HepG2 (cell line): ENCODE data around the gene BCAS1. TPM values are rescaled to one million over a fixed set of nuclear protein-coding genes. Genes with fewer than 3 reads are reported as not detected.

Source experiments
- FOXA1 ChIP-seq, 2 experiments: fragments of 450-650 bp in 1 of 2; sonication (generic) in 1 of 2; formaldehyde crosslinking in 1 of 2; IDR thresholded peaks; 2 replicates each; pipeline versions ENCODE4 v1.4.0 to v1.6.1; 2016 to 2020; ENCODE audit warnings: missing genetic modification reagents in 1 of 2
- HMGXB3 ChIP-seq: sonication (generic); formaldehyde crosslinking; IDR thresholded peaks from 2 replicates; pipeline ENCODE4 v1.4.0; 2020; ENCODE audit warnings: missing genetic modification reagents, borderline replicate concordance
- HNF4G ChIP-seq, 2 experiments: sonication (generic) in 1 of 2; formaldehyde crosslinking in 1 of 2; IDR thresholded peaks; 2 replicates each; pipeline versions ENCODE4 v1.4.0 to v1.6.1; 2011 to 2020; ENCODE audit warnings: borderline replicate concordance in 2 of 2, low read depth in 2 of 2, mild to moderate bottlenecking in 2 of 2, low read length in 1 of 2, missing genetic modification reagents in 1 of 2, moderate library complexity in 1 of 2
- KDM2A ChIP-seq: sonication (generic); formaldehyde crosslinking; IDR thresholded peaks from 2 replicates; pipeline ENCODE4 v1.4.0; 2020; ENCODE audit warnings: low read depth, missing genetic modification reagents, borderline replicate concordance
- TARDBP ChIP-seq: sonication (generic); formaldehyde crosslinking; IDR thresholded peaks from 2 replicates; pipeline ENCODE4 v1.8.0; 2022; ENCODE audit warnings: mild to moderate bottlenecking, missing genetic modification reagents
- TGIF2 ChIP-seq: IDR thresholded peaks from 2 replicates; pipeline ENCODE4 v1.6.1; 2016; ENCODE audit warnings: control low read depth, missing compliant biosample characterization
- XRCC5 ChIP-seq: fragments of 200-400 bp; formaldehyde crosslinking; optimal IDR thresholded peaks from 2 replicates; pipeline ENCODE3; 2017; ENCODE audit warnings: mild to moderate bottlenecking, low read length
- ZNF343 ChIP-seq: sonication (generic); formaldehyde crosslinking; IDR thresholded peaks from 2 replicates; pipeline ENCODE4 v1.4.0; 2020; ENCODE audit warnings: mild to moderate bottlenecking, missing genetic modification reagents
- ZNF350 ChIP-seq: sonication (generic); formaldehyde crosslinking; IDR thresholded peaks from 2 replicates; pipeline ENCODE4 v1.4.0; 2020; ENCODE audit warnings: mild to moderate bottlenecking, low read depth, missing genetic modification reagents, borderline replicate concordance
- ZNF460 ChIP-seq: sonication (generic); formaldehyde crosslinking; IDR thresholded peaks from 2 replicates; pipeline ENCODE4 v1.5.1; 2020; ENCODE audit warnings: missing genetic modification reagents, mild to moderate bottlenecking, borderline replicate concordance
- ZNF609 ChIP-seq: sonication (generic); formaldehyde crosslinking; IDR thresholded peaks from 2 replicates; pipeline ENCODE4 v1.4.0; 2020; ENCODE audit warnings: mild to moderate bottlenecking, missing genetic modification reagents, borderline replicate concordance
- ZNF687 ChIP-seq: sonication (generic); formaldehyde crosslinking; IDR thresholded peaks from 2 replicates; pipeline ENCODE4 v1.5.1; 2020; ENCODE audit warnings: mild to moderate bottlenecking, missing genetic modification reagents, moderate library complexity
- ZNF703 ChIP-seq: sonication (generic); formaldehyde crosslinking; IDR thresholded peaks from 2 replicates; pipeline ENCODE4 v1.5.1; 2020; ENCODE audit warnings: missing genetic modification reagents, mild to moderate bottlenecking, moderate library complexity, borderline replicate concordance
- polyA plus RNA-seq, 8 experiments: library from polyadenylated mRNA; depleted of rRNA in 3 of 8; stranded (reverse) in 7 of 8; unstranded in 1 of 8; fragments of >200 nt; fragmentation: Illumina TruSeq in 4 of 8; extraction: Trizol in 4 of 8; gene quantifications; 2 replicates each; pipeline versions ENCODE4 v1.2.1 to v1.2.3, GENCODE V29; 2011 to 2016; ENCODE audit warnings: low read depth in 4 of 8, missing spikeins in 1 of 8, mixed read lengths in 1 of 8; ENCODE audit not compliant: insufficient read depth in 1 of 8
- total RNA-seq, 5 experiments: library from RNA; depleted of rRNA; stranded (reverse); fragments of >200 nt; fragmentation: Illumina TruSeq; extraction: Trizol; gene quantifications; 2 replicates each; pipeline ENCODE4 v1.2.3, GENCODE V29; 2016; ENCODE audit warnings: low read depth in 1 of 5

Gene BCAS1
- total and polyA plus RNA-seq, 2 of the 13 experiments (the other 11 are each of a cell fraction or from before 2014, with no cell fraction given): 0.55 to 0.91 TPM

GRCh38 chr20:54070187-54070987 is at the start of gene BCAS1 (continued):
- peak; percentile 90 for TF ChIP-seq ZNF687
- TF ChIP-seq ZNF609: peak; percentile 64; the same call in 1 of the 2 replicates
- peak; percentile 60; the same call in 1 of the 2 replicates for TF ChIP-seq HNF4G (IDR thresholded peaks at IDR 0.05; ENCODE audit: borderline replicate concordance, low read depth, low read length)
- TF ChIP-seq HNF4G (CRISPR knock-in tag; IDR thresholded peaks at IDR 0.05; ENCODE audit: borderline replicate concordance, low read depth): peak; percentile 37; the same call in 1 of the 2 replicates
- peak; percentile 85 for TF ChIP-seq TARDBP
- no peak for TF ChIP-seq HMGXB3
- TF ChIP-seq XRCC5: peak; percentile 90
- 0 out of 2 replicates have a peak, but pooled peaks have one; percentile 50 for TF ChIP-seq ZNF343 (CRISPR knock-in tag)
- TF ChIP-seq ZNF460 (CRISPR knock-in tag): no peak
- TF ChIP-seq ZNF350 (CRISPR knock-in tag): peak; percentile 84; the same call in 1 of the 2 replicates
- TF ChIP-seq ZNF703 (CRISPR knock-in tag): no peak
- no peak for TF ChIP-seq FOXA1 (IDR thresholded peaks at IDR 0.05)
- peak; percentile 80 for TF ChIP-seq FOXA1 (CRISPR knock-in tag; IDR thresholded peaks at IDR 0.05)
- TF ChIP-seq KDM2A (CRISPR knock-in tag): peak; percentile 46; the same call in 1 of the 2 replicates
- peak; percentile 27; the same call in 1 of the 2 replicates for TF ChIP-seq TGIF2 (CRISPR knock-in tag)
